Prostate gland (tissue), 2 donors: ENCODE measurements around the gene ATP7B. TPM values are rescaled to one million over a fixed set of nuclear protein-coding genes. Genes with fewer than 3 reads are reported as not detected.

Experiments
- DNase-seq: peaks from one replicate; pipeline ENCODE4 v3.0.0-alpha.2; 2019; ENCODE audit warnings: low spot score
- H3K27ac ChIP-seq, 2 donors: fragments of 200-600 bp; sonication (generic); 2 replicates each; pipeline ENCODE4 v1.5.1; 2017 to 2019
- H3K27me3 ChIP-seq: fragments of 200-600 bp; sonication (generic); replicated peaks from 2 replicates; pipeline ENCODE4 v1.5.1; 2019; ENCODE audit not compliant: insufficient read depth
- H3K36me3 ChIP-seq, 2 donors: fragments of 200-600 bp; sonication (generic); 1 replicate in 1 of 2; 2 replicates in 1 of 2; pipeline versions ENCODE4 v1.5.1 to v1.8.1; 2017 to 2019
- H3K4me1 ChIP-seq: fragments of 200-600 bp; sonication (generic); replicated peaks from 2 replicates; pipeline ENCODE4 v1.5.1; 2019
- H3K4me3 ChIP-seq, 2 donors: fragments of 200-600 bp; sonication (generic); 2 replicates each; pipeline ENCODE4 v1.5.1; 2017 to 2019
- H3K9me3 ChIP-seq: fragments of 200-600 bp; sonication (generic); 2 replicates; pipeline ENCODE4 v1.5.1; 2017
- POLR2A ChIP-seq: fragments of 450-650 bp; IDR thresholded peaks from one replicate; pipeline ENCODE4 v1.6.1; 2016; ENCODE audit warnings: antibody characterized with exemption, mild to moderate bottlenecking
- POLR2AphosphoS5 ChIP-seq: sonication (generic); formaldehyde crosslinking; IDR thresholded peaks from one replicate; pipeline ENCODE4 v1.6.1; 2017; ENCODE audit warnings: antibody characterized with exemption
- WGBS: methylation state at CpG from one replicate; pipeline ENCODE4 v1.1.5; 2018; 5-methylcytosine and 5-hydroxymethylcytosine counted together
- intact Hi-C: fragments of 100-400 bp; cut with DNase I; formaldehyde crosslinking; loops from one replicate; pipeline ENCODE4 v1.14.2; 2022
- total RNA-seq, 2 donors: library from RNA; depleted of rRNA; stranded (reverse); fragments of >200 nt; gene quantifications; one replicate each; pipeline ENCODE4 v1.1.0, GENCODE V29; 2016
- TF ChIP-seq, protein P1 (sequence below), 4 experiments: fragments of 200-600 bp in 2 of 4; fragments of 450-650 bp in 2 of 4; sonication (generic) in 2 of 4; IDR thresholded peaks; 1 replicate in 3 of 4; 2 replicates in 1 of 4; pipeline ENCODE4 v1.5.1; 2016 to 2019; ENCODE audit warnings: antibody characterized with exemption in 4 of 4, mild to moderate bottlenecking in 2 of 4, moderate library complexity in 2 of 4

The ATP7B gene
- total RNA-seq, 2 donors from 2014 or later: 6.2 to 8.2 TPM

DNA sequence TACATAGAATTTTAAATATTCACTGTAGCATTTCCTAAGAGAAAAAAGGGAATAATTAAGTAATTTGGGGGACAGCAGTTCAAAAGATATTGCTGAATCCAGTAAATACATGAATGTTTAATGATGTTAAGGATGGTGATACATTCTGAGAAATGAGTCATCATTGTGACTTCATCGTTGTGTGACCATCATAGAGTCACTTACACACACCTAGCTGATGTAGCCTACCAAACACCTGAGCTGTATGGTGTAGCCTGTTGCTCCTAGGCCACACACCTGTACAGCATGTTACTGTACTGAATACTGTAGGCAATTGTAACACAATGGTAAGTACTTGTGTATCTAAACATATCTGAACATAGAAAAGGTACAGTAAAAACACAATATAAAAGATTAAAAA, 34.8 kb downstream of the ATP7B start:
- intact Hi-C loops: no loop called here
- H3K9me3 ChIP-seq: no peaks in the 10 kb centered on the region
- DNase-seq: no peak
- H3K27me3 ChIP-seq: no peaks in the 10 kb centered on the region
- TF ChIP-seq POLR2A: no peak
- no peaks in the 10 kb centered on the region for H3K4me1 ChIP-seq
- H3K36me3 ChIP-seq: no peaks in the 10 kb centered on the region
- 78% methylated on average over 1 of the region's 1 CpG for WGBS
- H3K4me3 ChIP-seq: no peak overlapping the region
- no peak overlapping the region for H3K27ac ChIP-seq

DNA sequence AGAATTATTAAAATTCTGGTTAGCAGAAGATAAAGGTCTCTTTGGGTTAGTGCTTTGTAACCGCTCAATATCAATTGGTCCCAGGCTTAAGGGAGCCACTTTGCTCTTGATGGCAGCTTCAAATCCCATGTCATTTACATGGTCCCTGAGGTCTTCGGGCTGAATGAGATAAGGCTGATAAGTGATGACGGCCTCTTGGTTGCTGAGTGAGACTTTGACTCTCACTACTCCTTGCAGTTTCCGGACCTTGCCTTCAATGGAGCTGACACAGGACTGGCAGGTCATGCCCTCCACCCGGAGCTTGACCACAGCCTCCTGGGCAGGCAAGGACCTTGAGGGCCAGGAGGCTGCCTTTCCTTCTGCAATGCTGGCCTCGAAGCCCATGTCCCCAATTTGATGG, 36.8 kb downstream of the ATP7B start:
- Histone ChIP-seq H3K9me3 (no peaks in the 10 kb centered on the region), H3K36me3 (no peaks in the 10 kb centered on the region), H3K27ac (no peak overlapping the region), H3K4me3 (no peak overlapping the region), H3K27me3 (no peaks in the 10 kb centered on the region), H3K4me1 (no peaks in the 10 kb centered on the region)
- TF ChIP-seq, protein P1, sequence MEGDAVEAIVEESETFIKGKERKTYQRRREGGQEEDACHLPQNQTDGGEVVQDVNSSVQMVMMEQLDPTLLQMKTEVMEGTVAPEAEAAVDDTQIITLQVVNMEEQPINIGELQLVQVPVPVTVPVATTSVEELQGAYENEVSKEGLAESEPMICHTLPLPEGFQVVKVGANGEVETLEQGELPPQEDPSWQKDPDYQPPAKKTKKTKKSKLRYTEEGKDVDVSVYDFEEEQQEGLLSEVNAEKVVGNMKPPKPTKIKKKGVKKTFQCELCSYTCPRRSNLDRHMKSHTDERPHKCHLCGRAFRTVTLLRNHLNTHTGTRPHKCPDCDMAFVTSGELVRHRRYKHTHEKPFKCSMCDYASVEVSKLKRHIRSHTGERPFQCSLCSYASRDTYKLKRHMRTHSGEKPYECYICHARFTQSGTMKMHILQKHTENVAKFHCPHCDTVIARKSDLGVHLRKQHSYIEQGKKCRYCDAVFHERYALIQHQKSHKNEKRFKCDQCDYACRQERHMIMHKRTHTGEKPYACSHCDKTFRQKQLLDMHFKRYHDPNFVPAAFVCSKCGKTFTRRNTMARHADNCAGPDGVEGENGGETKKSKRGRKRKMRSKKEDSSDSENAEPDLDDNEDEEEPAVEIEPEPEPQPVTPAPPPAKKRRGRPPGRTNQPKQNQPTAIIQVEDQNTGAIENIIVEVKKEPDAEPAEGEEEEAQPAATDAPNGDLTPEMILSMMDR (IDR thresholded peaks at IDR 0.05): no peak
- TF ChIP-seq POLR2A (no peak), POLR2AphosphoS5 (no peak)
- DNase-seq: no peak
- intact Hi-C loops: no loop called here
- WGBS: 94% methylated on average over 6 of the region's 6 CpGs

DNA sequence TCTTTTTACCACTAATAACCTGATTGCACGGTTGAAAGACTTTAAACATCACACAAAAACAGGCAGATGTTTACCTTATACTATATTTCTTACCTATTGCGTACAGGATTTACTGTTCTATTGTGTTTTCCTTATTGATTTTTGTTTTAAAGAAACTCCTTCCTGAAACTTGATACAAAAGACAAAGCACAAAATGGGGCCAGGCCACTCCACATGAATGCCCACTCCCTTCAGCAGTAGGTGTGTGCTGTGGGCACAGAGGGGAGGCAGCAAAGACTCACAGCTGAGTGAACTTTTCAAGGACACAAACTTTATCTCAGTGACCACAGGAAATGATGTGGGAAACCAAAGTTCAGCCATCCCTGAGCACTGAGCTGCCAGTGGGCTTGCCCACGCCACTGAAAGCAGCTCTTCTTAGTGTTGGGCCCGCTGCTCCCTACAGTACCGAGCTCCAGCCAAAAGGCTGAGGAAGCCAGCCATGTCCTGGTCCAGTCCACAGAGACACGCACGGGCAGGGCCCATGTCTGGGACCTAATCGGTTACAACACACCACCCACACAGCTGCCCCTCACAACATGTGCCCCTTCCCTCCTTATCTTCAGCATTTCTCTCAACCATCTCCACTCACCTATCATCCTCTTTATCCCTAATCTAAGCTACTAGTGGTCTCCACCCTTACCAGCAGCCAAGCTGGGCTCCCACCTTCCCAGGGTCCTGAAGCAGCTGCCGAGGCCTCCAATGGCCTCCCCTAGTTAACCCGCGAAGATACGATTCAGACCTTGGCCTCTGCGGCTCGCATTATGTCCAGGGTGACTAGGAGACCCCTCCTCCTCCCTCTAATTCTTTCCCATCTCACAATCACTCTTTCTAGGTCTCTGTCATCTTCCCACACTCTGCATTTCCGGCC, 39.5 kb downstream of the ATP7B start:
- H3K27me3 ChIP-seq: no peaks in the 10 kb centered on the region
- H3K36me3 ChIP-seq: no peaks in the 10 kb centered on the region
- no peak overlapping the region for H3K4me3 ChIP-seq
- no peaks in the 10 kb centered on the region for H3K4me1 ChIP-seq
- TF ChIP-seq POLR2A: no peak
- TF ChIP-seq, protein P1 (IDR thresholded peaks at IDR 0.05): no peak
- no peak for TF ChIP-seq POLR2AphosphoS5
- 89% methylated on average over 15 of the region's 15 CpGs for WGBS
- no peak overlapping the region for H3K27ac ChIP-seq
- no peak for DNase-seq
- no peaks in the 10 kb centered on the region for H3K9me3 ChIP-seq
- intact Hi-C loops: no loop called here

DNA sequence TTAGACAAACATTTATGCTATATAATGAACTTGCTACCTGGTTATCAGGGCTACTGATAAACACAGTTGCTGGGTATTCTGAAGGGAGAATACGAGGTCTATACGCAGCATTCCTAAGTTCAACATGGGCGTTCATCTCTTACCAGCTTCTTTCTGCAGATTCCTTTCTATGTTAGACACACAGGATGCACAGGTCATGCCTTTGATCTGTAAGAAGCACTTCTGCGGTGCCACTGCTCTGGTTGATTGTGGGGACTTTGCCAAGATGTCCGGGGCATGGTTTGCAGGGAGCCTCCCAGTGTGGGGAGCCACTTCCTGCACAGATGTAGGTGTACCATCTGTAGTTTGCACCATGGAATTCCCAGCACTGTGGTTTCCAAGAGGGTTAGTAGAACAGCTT, 40.9 kb downstream of the ATP7B start:
- Histone ChIP-seq H3K9me3 (no peaks in the 10 kb centered on the region), H3K36me3 (no peaks in the 10 kb centered on the region), H3K27ac (no peak overlapping the region), H3K4me1 (no peaks in the 10 kb centered on the region), H3K27me3 (no peaks in the 10 kb centered on the region), H3K4me3 (no peak overlapping the region)
- WGBS: 64% methylated on average over 5 of the region's 5 CpGs
- no peak for TF ChIP-seq POLR2AphosphoS5
- TF ChIP-seq, protein P1 (IDR thresholded peaks at IDR 0.05): no peak
- TF ChIP-seq POLR2A: no peak
- DNase-seq: no peak
- intact Hi-C loops: no loop called here

DNA sequence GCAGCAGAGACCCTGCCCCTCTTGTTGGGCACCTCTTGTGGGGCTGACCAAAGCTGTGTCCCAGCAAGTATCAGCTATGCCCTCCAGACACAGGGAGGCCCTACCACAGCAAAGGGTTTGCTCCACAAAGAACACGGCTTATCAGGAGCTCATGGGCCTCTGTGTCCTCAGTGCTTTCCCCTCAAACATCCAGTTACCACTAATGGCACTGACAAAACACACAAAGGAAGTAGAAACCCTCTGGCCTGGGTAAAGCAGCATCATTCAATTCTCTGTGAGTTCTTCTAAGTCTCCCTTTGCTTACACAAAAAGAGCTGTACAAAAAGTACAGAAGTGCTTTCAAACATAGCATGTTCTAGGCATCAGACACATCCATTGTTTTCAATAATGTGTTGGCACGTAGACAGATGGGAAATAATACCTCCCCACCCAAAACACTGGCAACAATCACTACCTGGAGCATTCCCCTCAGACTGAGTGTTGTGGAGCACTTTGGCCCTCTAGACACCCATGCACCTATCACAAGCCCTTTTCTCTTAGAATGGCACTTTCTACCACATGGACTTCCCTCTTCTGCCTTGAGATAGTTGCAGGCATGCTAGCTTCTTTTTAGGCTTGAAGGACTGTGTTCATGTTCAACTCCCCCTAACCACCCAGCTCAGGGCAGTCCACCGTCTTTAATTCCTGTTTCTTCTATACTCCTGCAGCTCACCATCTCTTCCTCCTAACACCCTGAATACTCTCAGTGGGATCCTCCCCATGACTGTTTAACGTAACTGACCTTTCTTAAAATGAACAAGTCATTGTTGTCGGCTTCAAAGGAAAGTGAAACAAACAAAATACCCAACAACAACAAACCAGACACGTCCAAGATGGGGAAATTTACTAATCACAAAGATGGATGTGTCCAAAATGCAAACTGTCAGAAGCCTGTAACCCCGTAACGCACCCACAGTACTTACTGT, 43.5 kb downstream of the ATP7B start:
- Histone ChIP-seq H3K4me1 (no peaks in the 10 kb centered on the region), H3K27me3 (no peaks in the 10 kb centered on the region), H3K36me3 (no peaks in the 10 kb centered on the region), H3K27ac (no peak overlapping the region), H3K4me3 (no peak overlapping the region), H3K9me3 (no peaks in the 10 kb centered on the region)
- no peak for DNase-seq
- intact Hi-C loops: no loop called here
- TF ChIP-seq POLR2A (no peak), POLR2AphosphoS5 (no peak)
- WGBS: 84% methylated on average over 8 of the region's 8 CpGs
